ENCODE data around the gene CLK2.

DNA sequence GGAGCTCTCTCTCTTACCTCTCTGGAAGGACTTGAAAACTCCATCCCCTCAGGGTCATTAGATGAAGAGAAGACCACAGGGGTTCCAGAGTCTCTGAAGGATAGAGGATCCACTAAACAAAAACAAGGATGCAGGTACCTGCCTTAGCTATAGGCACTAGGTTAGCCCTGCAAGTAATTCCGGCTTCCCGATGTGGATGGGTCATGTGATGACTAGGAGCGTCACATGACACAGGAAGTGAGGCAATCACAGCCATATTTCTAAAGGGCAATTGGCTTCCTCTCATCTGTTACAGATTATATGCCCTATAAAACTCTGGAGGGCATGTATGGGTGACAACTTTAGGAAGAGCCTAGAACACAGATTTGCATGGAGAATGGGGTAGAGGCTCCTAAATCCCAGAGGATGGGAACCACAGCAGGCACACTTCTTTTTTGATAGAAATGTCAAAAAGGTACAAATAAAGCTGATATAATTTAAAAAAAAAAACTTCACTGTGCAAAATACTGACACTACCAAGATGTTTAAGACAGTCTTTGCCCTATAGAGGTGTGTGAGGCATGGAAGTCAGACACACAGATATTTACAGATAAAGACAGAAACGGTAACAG is 32.1 kb downstream of the CLK2 start:
- TF ChIP-seq, protein P1, sequence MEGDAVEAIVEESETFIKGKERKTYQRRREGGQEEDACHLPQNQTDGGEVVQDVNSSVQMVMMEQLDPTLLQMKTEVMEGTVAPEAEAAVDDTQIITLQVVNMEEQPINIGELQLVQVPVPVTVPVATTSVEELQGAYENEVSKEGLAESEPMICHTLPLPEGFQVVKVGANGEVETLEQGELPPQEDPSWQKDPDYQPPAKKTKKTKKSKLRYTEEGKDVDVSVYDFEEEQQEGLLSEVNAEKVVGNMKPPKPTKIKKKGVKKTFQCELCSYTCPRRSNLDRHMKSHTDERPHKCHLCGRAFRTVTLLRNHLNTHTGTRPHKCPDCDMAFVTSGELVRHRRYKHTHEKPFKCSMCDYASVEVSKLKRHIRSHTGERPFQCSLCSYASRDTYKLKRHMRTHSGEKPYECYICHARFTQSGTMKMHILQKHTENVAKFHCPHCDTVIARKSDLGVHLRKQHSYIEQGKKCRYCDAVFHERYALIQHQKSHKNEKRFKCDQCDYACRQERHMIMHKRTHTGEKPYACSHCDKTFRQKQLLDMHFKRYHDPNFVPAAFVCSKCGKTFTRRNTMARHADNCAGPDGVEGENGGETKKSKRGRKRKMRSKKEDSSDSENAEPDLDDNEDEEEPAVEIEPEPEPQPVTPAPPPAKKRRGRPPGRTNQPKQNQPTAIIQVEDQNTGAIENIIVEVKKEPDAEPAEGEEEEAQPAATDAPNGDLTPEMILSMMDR (IDR thresholded peaks at IDR 0.05): no peak
- TF ChIP-seq POLR2A (IDR thresholded peaks at IDR 0.05): no peak
